Fibroblast of peridontal ligament (primary cell): ENCODE measurements around the gene EEF1G.

Experiments used
- DNase-seq: peaks from one replicate; pipeline ENCODE4 v3.0.0-alpha.2; 2010; ENCODE audit errors: extremely low read depth

Gene EEF1G

DNA sequence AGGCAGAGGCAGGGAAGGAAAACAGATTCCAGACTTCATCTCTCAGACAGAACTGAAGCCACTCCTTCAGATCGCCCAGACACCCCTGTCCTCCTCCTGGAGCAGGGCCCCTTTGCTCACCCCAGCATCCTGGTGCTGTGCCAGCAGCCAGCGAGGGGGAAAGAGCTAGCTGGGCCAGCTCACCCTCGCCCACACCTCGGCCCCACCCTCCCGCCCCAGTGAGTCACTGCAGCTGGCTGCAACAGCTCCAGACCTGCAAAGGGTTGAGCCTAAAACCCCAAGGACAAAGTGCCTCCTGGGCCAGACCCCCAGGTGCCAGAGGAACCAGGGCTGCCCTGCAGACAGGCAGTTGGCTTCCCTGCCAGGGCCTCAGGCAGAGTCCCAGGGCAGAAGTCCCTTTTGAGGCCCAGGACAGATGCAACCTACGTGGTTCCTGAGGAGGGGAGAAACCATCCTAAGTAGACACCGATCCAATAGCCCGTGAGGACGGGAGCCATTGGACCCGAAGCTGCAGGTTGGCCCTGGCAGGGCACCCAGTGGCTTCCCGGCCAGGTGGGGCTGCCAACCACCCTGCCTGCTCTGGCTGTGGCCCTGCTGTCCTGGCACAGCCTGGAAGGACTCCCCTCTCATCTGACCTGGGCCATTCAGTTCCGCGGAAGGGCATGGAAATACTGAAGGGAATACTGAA, 34.3 kb downstream of the EEF1G start:
- DNase-seq, result peak; percentile 84

DNA sequence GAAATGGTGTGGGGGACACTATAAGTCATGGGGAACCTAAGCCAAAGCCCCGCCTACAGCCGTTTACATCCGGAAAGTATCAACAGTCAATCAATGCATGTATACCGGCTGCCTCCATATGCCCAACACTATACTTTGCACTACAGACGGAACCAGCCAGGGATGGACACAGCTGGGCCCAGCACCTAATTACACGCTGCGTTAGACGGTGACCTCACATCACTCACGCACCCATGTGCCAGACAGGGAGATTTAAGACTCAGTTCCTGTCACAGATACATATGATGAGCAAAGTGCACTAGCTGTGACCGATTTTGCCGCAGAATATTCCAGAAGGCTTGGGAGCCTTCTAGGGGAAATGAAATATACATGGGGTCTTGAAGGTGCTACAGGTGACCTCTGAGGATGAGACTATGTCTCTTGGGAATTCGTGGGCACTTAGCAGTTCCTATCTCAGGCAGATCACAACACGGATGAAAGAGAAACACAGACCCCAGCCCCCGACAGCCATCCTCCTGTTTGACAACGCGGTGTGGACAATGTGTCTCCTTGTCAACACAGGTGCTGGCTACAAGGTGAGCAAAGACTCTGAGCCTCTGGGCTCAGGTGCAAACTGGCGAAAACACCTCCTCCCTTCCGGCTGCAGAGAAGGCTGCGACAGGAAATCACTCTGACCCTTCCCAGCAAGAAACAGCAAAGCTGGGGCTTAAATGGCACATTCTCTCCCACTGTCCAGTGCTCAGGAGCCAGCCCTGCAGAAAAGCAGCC, 35.0 kb downstream of the EEF1G start:
- DNase-seq, result no peak

- no peak for DNase-seq
Observed at GRCh38 chr11:62536301-62536957, 37.3 kb downstream of the EEF1G start.

DNA sequence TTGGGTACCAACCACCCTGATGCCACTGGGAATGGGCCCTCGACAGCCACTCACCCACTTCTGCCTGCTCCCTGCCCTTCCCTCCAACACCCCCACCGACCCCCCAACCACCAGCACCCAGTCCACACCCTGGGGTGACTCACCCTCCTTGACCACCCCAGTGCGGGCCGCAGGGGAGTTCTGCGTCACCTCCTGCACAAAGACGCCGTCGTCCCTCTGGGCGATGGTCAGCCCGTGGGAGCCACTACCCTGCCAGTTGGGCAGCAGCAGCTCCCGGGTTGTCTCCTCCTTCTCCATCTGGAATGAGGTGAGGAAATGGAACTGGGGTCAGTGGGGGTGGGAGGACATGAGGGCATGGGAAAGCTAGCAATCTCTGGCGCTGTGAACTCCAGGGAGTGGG, 37.9 kb downstream of the EEF1G start:
- DNase-seq, result no peak

GRCh38 chr11:62534779-62535545, 38.7 kb downstream of the EEF1G start:
- DNase-seq, result no peak

GRCh38 chr11:62532096-62532495, 41.6 kb downstream of the EEF1G start:
- DNase-seq, result no peak

DNA sequence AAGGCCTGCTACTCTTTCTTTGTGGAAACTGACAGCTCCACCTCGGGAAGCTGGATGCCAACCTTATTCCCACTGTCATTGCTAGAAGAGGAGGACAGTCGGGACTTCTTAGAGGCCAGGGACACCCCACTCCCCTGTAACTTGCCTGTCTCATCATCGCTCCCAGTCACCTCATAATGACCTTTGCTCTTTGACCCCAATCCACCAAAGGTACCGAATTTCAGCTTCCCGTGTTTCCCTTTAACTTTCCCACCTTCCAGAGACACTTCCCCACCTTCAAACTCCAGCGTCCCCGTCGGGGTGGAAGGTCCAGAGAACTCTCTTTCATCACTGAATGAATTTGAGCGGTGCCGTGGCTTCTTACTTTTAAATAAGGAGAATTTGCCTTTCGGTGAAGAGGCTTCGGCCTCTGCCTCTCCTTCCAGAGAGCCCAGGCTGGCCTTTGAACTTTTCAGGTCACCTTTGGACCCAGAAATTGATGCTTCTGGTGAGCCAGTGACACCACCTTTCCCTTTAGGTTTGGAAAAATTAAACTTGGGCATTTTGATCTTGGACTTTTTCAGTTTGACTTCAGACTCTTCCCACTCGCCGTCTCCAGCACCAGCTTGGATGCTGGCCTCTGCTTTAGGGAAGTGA, 56.8 kb downstream of the EEF1G start:
- DNase-seq, result no peak

- no peak for DNase-seq
Observed at GRCh38 chr11:62514151-62514550, 59.5 kb downstream of the EEF1G start.

DNA sequence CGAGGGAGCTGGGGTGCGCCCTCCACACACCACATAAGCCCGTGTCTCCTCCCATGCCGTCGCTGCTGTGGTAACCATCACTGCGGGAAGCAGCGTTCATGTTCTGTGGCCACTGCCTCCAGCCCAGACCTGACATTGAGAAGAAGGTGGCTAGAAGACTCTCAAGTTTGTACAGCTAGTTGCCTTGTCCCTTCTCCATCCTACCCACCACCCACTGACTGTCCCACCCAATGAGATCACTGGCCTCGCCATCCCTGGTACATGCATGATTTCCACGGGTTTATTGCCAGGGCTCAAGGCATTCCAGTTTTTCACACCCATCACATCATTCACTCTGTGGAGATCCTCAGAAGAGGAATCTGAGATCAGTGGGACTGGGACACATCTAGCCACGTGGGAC, 60.1 kb downstream of the EEF1G start:
- DNase-seq, result no peak

- no peak for DNase-seq
Observed at GRCh38 chr11:62512961-62513360, 60.7 kb downstream of the EEF1G start.
